GM23248 (cell line): ENCODE data around the gene SLC19A1.
"Not testable (repeated sequence)": the region's sequence is repeated elsewhere in the genome, so short reads cannot be mapped to it uniquely, and the experiment has no call there.

ENCODE experiments used
- EZH2 ChIP-seq: fragments of 200-600 bp; sonication (generic); IDR thresholded peaks from 2 replicates; pipeline ENCODE4 v1.6.1; 2018; ENCODE audit warnings: antibody characterized with exemption, mild to moderate bottlenecking; ENCODE audit not compliant: insufficient read depth, poor library complexity, severe bottlenecking
- EZH2phosphoT487 ChIP-seq: fragments of 200-600 bp; sonication (generic); IDR thresholded peaks from 2 replicates; pipeline ENCODE4 v1.6.1; 2018; ENCODE audit warnings: antibody characterized with exemption, moderate library complexity, mild to moderate bottlenecking, low read depth; ENCODE audit not compliant: insufficient read depth

- TF ChIP-seq EZH2phosphoT487, EZH2: not testable (repeated sequence)
Observed at GRCh38 chr21:45503226-45503625, 39.0 kb downstream of the SLC19A1 start.
